ENCODE measurements around the gene KCNE2.

DNA sequence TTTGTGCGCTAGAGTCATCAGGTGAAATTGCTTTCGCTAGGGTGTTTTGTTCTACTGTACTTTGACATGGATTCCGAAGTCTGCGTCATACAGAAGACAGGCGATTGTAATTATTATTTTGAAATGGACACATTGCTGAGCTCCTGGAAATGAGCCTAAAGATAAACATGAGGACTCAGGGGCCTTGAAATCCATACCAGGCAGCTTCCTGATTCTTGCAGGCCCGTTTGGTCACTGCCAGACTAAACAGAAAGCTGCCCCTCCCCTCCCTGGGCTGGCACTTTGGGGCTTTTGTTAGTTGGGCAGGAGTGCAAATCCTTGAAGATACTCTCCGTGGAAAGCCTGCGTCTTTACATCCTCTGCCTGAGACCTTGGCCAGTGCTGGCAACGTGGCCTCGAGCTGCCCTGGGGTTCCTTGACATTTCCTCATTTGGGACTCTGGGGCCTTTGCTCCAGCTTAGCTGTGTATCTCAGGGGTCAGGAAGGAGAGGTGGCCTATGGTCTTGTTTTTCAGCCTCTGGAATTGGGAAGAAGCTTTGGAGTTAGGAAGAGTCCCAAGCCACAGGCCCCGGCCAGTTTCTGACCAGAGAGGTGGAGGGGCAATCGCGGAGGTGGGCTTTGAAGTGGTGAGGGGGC, 26.9 kb upstream of the KCNE2 start:
- TF ChIP-seq, protein P1, sequence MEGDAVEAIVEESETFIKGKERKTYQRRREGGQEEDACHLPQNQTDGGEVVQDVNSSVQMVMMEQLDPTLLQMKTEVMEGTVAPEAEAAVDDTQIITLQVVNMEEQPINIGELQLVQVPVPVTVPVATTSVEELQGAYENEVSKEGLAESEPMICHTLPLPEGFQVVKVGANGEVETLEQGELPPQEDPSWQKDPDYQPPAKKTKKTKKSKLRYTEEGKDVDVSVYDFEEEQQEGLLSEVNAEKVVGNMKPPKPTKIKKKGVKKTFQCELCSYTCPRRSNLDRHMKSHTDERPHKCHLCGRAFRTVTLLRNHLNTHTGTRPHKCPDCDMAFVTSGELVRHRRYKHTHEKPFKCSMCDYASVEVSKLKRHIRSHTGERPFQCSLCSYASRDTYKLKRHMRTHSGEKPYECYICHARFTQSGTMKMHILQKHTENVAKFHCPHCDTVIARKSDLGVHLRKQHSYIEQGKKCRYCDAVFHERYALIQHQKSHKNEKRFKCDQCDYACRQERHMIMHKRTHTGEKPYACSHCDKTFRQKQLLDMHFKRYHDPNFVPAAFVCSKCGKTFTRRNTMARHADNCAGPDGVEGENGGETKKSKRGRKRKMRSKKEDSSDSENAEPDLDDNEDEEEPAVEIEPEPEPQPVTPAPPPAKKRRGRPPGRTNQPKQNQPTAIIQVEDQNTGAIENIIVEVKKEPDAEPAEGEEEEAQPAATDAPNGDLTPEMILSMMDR (IDR thresholded peaks at IDR 0.05), result no peak
- TF ChIP-seq EP300 (IDR thresholded peaks at IDR 0.05) (no peak), POLR2A (IDR thresholded peaks at IDR 0.05) (no peak)

Measured in upper lobe of left lung (tissue), 4 donors.